Upper lobe of right lung (tissue), 1 donor: Measurements from ENCODE around the gene KCNC1. TPM values are rescaled to one million over a fixed set of nuclear protein-coding genes. Genes with fewer than 3 reads are reported as not detected.

Experiments
- ATAC-seq: fragments of 200-7000 bp; cut with Tn5 transposase; one replicate; pipeline ENCODE4 v1.9.1; 2020; ENCODE audit warnings: mild to moderate bottlenecking, moderate library complexity
- DNase-seq: peaks from one replicate; pipeline ENCODE4 v3.0.0-alpha.2; 2020
- H3K27ac ChIP-seq: fragments of 200-600 bp; one replicate; pipeline ENCODE4 v1.8.0; 2022
- H3K27me3 ChIP-seq: fragments of 200-600 bp; one replicate; pipeline ENCODE4 v1.8.0; 2022; ENCODE audit warnings: mild to moderate bottlenecking
- H3K36me3 ChIP-seq: fragments of 200-600 bp; one replicate; pipeline ENCODE4 v1.8.0; 2022
- H3K4me1 ChIP-seq: fragments of 200-600 bp; one replicate; pipeline ENCODE4 v1.8.0; 2022
- H3K4me3 ChIP-seq: fragments of 200-600 bp; one replicate; pipeline ENCODE4 v1.8.0; 2022; ENCODE audit warnings: mild to moderate bottlenecking
- H3K9me3 ChIP-seq: fragments of 200-600 bp; one replicate; pipeline ENCODE4 v1.8.0; 2022
- CTCF ChIP-seq: fragments of 200-600 bp; IDR thresholded peaks from one replicate; pipeline ENCODE4 v1.8.0; 2022; ENCODE audit warnings: antibody characterized with exemption
- intact Hi-C: fragments of 100-400 bp; cut with DNase I; formaldehyde crosslinking; loops from one replicate; pipeline ENCODE4 v1.11.0; 2022
- total RNA-seq: library from RNA; stranded (reverse); fragmentation: NEBNext Ultra II Directional; extraction: Animal tissue kit (Norgen Biotek cat#: 25700); gene quantifications from one replicate; pipeline ENCODE4 v1.2.1, GENCODE V29; 2021
- donor health status: DM: no; HTN: yes; CAD: no; lungs with severe emphysema.

The KCNC1 gene
- total RNA-seq, 1 donor from 2014 or later = not detected

- ATAC-seq (no peak), DNase-seq (no peak)
- peaks cover 87% of the 10 kb centered on the region for H3K27me3 ChIP-seq
- H3K36me3 ChIP-seq = no peaks in the 10 kb centered on the region
- H3K9me3 ChIP-seq = no peaks in the 10 kb centered on the region
- TF ChIP-seq CTCF = no peak
- intact Hi-C loops = no loop called here
- no peak overlapping the region for H3K27ac ChIP-seq
- no peak overlapping the region for H3K4me3 ChIP-seq
- peaks cover 4% of the 10 kb centered on the region for H3K4me1 ChIP-seq
Observed at GRCh38 chr11:17721242-17721999, 13.2 kb upstream of the KCNC1 start.

- ATAC-seq (no peak), DNase-seq (no peak)
- H3K27me3 ChIP-seq = peaks cover 84% of the 10 kb centered on the region
- no peak overlapping the region for H3K4me3 ChIP-seq
- H3K9me3 ChIP-seq = no peaks in the 10 kb centered on the region
- intact Hi-C loops = no loop called here
- H3K27ac ChIP-seq = no peak overlapping the region
- TF ChIP-seq CTCF = peak; percentile 11
- H3K36me3 ChIP-seq = no peaks in the 10 kb centered on the region
- H3K4me1 ChIP-seq = peaks cover 4% of the 10 kb centered on the region
Observed at GRCh38 chr11:17722000-17722643, 12.5 kb upstream of the KCNC1 start.

- no peak overlapping the region for H3K4me3 ChIP-seq
- no peaks in the 10 kb centered on the region for H3K36me3 ChIP-seq
- H3K4me1 ChIP-seq = peaks cover 4% of the 10 kb centered on the region
- no peak for ATAC-seq
- no peak for TF ChIP-seq CTCF
- H3K9me3 ChIP-seq = no peaks in the 10 kb centered on the region
- intact Hi-C loops = no loop called here
- H3K27ac ChIP-seq = no peak overlapping the region
- no peak for DNase-seq
- peaks cover 62% of the 10 kb centered on the region for H3K27me3 ChIP-seq
Observed at GRCh38 chr11:17724020-17724908, 10.3 kb upstream of the KCNC1 start.

- Histone ChIP-seq H3K4me3 (no peak overlapping the region), H3K27me3 (peaks cover 59% of the 10 kb centered on the region), H3K27ac (no peak overlapping the region), H3K4me1 (peaks cover 4% of the 10 kb centered on the region), H3K9me3 (no peaks in the 10 kb centered on the region), H3K36me3 (no peaks in the 10 kb centered on the region)
- intact Hi-C loops = no loop called here
- DNase-seq (no peak), ATAC-seq (no peak)
- no peak for TF ChIP-seq CTCF
Observed at GRCh38 chr11:17725174-17725573, 9.4 kb upstream of the KCNC1 start.

- Histone ChIP-seq H3K27ac (no peak overlapping the region), H3K9me3 (no peaks in the 10 kb centered on the region), H3K27me3 (peaks cover 41% of the 10 kb centered on the region), H3K4me3 (no peak overlapping the region), H3K4me1 (peaks cover 3% of the 10 kb centered on the region), H3K36me3 (no peaks in the 10 kb centered on the region)
- DNase-seq (no peak), ATAC-seq (no peak)
- intact Hi-C loops = no loop called here
- TF ChIP-seq CTCF = no peak
Observed at GRCh38 chr11:17730137-17730536, 4.4 kb upstream of the KCNC1 start.
